ENCODE measurements around the gene ALPK1.

Gene ALPK1

GRCh38 chr4:112318239-112319142 lies 21.3 kb downstream of the ALPK1 start:
- no peak overlapping the region for H3K4me3 ChIP-seq (ENCODE audit: low read depth, low read length)
- H3K9me3 ChIP-seq (ENCODE audit: control insufficient read depth, insufficient read depth, low read length), result no peaks in the 10 kb centered on the region
- no peaks in the 10 kb centered on the region for H3K27me3 ChIP-seq (ENCODE audit: control insufficient read depth, insufficient read depth, low read length)
- H3K4me1 ChIP-seq (ENCODE audit: control insufficient read depth, insufficient read depth, low read length), result no peaks in the 10 kb centered on the region
- no peak overlapping the region for H3K9ac ChIP-seq (ENCODE audit: low read depth, low read length)
- H3K36me3 ChIP-seq (ENCODE audit: control insufficient read depth, insufficient read depth, low read length), result no peaks in the 10 kb centered on the region

GRCh38 chr4:112321776-112322684 lies 24.9 kb downstream of the ALPK1 start:
- H3K9me3 ChIP-seq (ENCODE audit: control insufficient read depth, insufficient read depth, low read length), result no peaks in the 10 kb centered on the region
- H3K36me3 ChIP-seq (ENCODE audit: control insufficient read depth, insufficient read depth, low read length), result no peaks in the 10 kb centered on the region
- no peak overlapping the region for H3K9ac ChIP-seq (ENCODE audit: low read depth, low read length)
- no peaks in the 10 kb centered on the region for H3K4me1 ChIP-seq (ENCODE audit: control insufficient read depth, insufficient read depth, low read length)
- peaks cover 3% of the 10 kb centered on the region for H3K27me3 ChIP-seq (ENCODE audit: control insufficient read depth, insufficient read depth, low read length)
- H3K4me3 ChIP-seq (ENCODE audit: low read depth, low read length), result no peak overlapping the region

- H3K4me1 ChIP-seq (ENCODE audit: control insufficient read depth, insufficient read depth, low read length), result no peaks in the 10 kb centered on the region
- no peaks in the 10 kb centered on the region for H3K36me3 ChIP-seq (ENCODE audit: control insufficient read depth, insufficient read depth, low read length)
- no peak overlapping the region for H3K9ac ChIP-seq (ENCODE audit: low read depth, low read length)
- peaks cover 3% of the 10 kb centered on the region for H3K27me3 ChIP-seq (ENCODE audit: control insufficient read depth, insufficient read depth, low read length)
- no peaks in the 10 kb centered on the region for H3K9me3 ChIP-seq (ENCODE audit: control insufficient read depth, insufficient read depth, low read length)
- no peak overlapping the region for H3K4me3 ChIP-seq (ENCODE audit: low read depth, low read length)
Observed at GRCh38 chr4:112322866-112323265, 25.7 kb downstream of the ALPK1 start.

GRCh38 chr4:112325530-112325929 lies 28.4 kb downstream of the ALPK1 start:
- H3K4me3 ChIP-seq (ENCODE audit: low read depth, low read length), result no peak overlapping the region
- H3K4me1 ChIP-seq (ENCODE audit: control insufficient read depth, insufficient read depth, low read length), result no peaks in the 10 kb centered on the region
- no peaks in the 10 kb centered on the region for H3K9me3 ChIP-seq (ENCODE audit: control insufficient read depth, insufficient read depth, low read length)
- no peak overlapping the region for H3K9ac ChIP-seq (ENCODE audit: low read depth, low read length)
- peaks cover 11% of the 10 kb centered on the region for H3K27me3 ChIP-seq (ENCODE audit: control insufficient read depth, insufficient read depth, low read length)
- H3K36me3 ChIP-seq (ENCODE audit: control insufficient read depth, insufficient read depth, low read length), result no peaks in the 10 kb centered on the region

- Histone ChIP-seq H3K9me3 (ENCODE audit: control insufficient read depth, insufficient read depth, low read length) (no peaks in the 10 kb centered on the region), H3K9ac (ENCODE audit: low read depth, low read length) (no peak overlapping the region), H3K27me3 (ENCODE audit: control insufficient read depth, insufficient read depth, low read length) (peaks cover 11% of the 10 kb centered on the region), H3K4me3 (ENCODE audit: low read depth, low read length) (no peak overlapping the region), H3K36me3 (ENCODE audit: control insufficient read depth, insufficient read depth, low read length) (no peaks in the 10 kb centered on the region), H3K4me1 (ENCODE audit: control insufficient read depth, insufficient read depth, low read length) (no peaks in the 10 kb centered on the region)
Observed at GRCh38 chr4:112327965-112328733, 31.0 kb downstream of the ALPK1 start.

GRCh38 chr4:112328734-112329130 lies 31.6 kb downstream of the ALPK1 start:
- Histone ChIP-seq H3K27me3 (ENCODE audit: control insufficient read depth, insufficient read depth, low read length) (peaks cover 11% of the 10 kb centered on the region), H3K4me3 (ENCODE audit: low read depth, low read length) (no peak overlapping the region), H3K4me1 (ENCODE audit: control insufficient read depth, insufficient read depth, low read length) (no peaks in the 10 kb centered on the region), H3K9ac (ENCODE audit: low read depth, low read length) (no peak overlapping the region), H3K9me3 (ENCODE audit: control insufficient read depth, insufficient read depth, low read length) (no peaks in the 10 kb centered on the region), H3K36me3 (ENCODE audit: control insufficient read depth, insufficient read depth, low read length) (no peaks in the 10 kb centered on the region)

- Histone ChIP-seq H3K36me3 (ENCODE audit: control insufficient read depth, insufficient read depth, low read length) (no peaks in the 10 kb centered on the region), H3K9ac (ENCODE audit: low read depth, low read length) (no peak overlapping the region), H3K27me3 (ENCODE audit: control insufficient read depth, insufficient read depth, low read length) (peaks cover 11% of the 10 kb centered on the region), H3K9me3 (ENCODE audit: control insufficient read depth, insufficient read depth, low read length) (no peaks in the 10 kb centered on the region), H3K4me1 (ENCODE audit: control insufficient read depth, insufficient read depth, low read length) (no peaks in the 10 kb centered on the region), H3K4me3 (ENCODE audit: low read depth, low read length) (no peak overlapping the region)
Observed at GRCh38 chr4:112329672-112330375, 32.7 kb downstream of the ALPK1 start.

GRCh38 chr4:112330921-112331320 lies 33.8 kb downstream of the ALPK1 start:
- H3K9ac ChIP-seq (ENCODE audit: low read depth, low read length), result no peak overlapping the region
- H3K27me3 ChIP-seq (ENCODE audit: control insufficient read depth, insufficient read depth, low read length), result peaks cover 11% of the 10 kb centered on the region
- no peak overlapping the region for H3K4me3 ChIP-seq (ENCODE audit: low read depth, low read length)
- H3K4me1 ChIP-seq (ENCODE audit: control insufficient read depth, insufficient read depth, low read length), result peaks cover 2% of the 10 kb centered on the region
- H3K36me3 ChIP-seq (ENCODE audit: control insufficient read depth, insufficient read depth, low read length), result no peaks in the 10 kb centered on the region
- no peaks in the 10 kb centered on the region for H3K9me3 ChIP-seq (ENCODE audit: control insufficient read depth, insufficient read depth, low read length)

- no peaks in the 10 kb centered on the region for H3K9me3 ChIP-seq (ENCODE audit: control insufficient read depth, insufficient read depth, low read length)
- peaks cover 8% of the 10 kb centered on the region for H3K27me3 ChIP-seq (ENCODE audit: control insufficient read depth, insufficient read depth, low read length)
- no peak overlapping the region for H3K9ac ChIP-seq (ENCODE audit: low read depth, low read length)
- no peaks in the 10 kb centered on the region for H3K36me3 ChIP-seq (ENCODE audit: control insufficient read depth, insufficient read depth, low read length)
- H3K4me1 ChIP-seq (ENCODE audit: control insufficient read depth, insufficient read depth, low read length), result peaks cover 2% of the 10 kb centered on the region
- no peak overlapping the region for H3K4me3 ChIP-seq (ENCODE audit: low read depth, low read length)
Observed at GRCh38 chr4:112332398-112332797, 35.2 kb downstream of the ALPK1 start.

GRCh38 chr4:112340023-112340422 lies 42.9 kb downstream of the ALPK1 start:
- H3K4me3 ChIP-seq (ENCODE audit: low read depth, low read length), result no peak overlapping the region
- no peaks in the 10 kb centered on the region for H3K9me3 ChIP-seq (ENCODE audit: control insufficient read depth, insufficient read depth, low read length)
- H3K36me3 ChIP-seq (ENCODE audit: control insufficient read depth, insufficient read depth, low read length), result no peaks in the 10 kb centered on the region
- H3K4me1 ChIP-seq (ENCODE audit: control insufficient read depth, insufficient read depth, low read length), result peaks cover 31% of the 10 kb centered on the region
- H3K9ac ChIP-seq (ENCODE audit: low read depth, low read length), result no peak overlapping the region
- H3K27me3 ChIP-seq (ENCODE audit: control insufficient read depth, insufficient read depth, low read length), result peaks cover 7% of the 10 kb centered on the region

GRCh38 chr4:112341033-112341432 lies 43.9 kb downstream of the ALPK1 start:
- Histone ChIP-seq H3K27me3 (ENCODE audit: control insufficient read depth, insufficient read depth, low read length) (peaks cover 7% of the 10 kb centered on the region), H3K9me3 (ENCODE audit: control insufficient read depth, insufficient read depth, low read length) (no peaks in the 10 kb centered on the region), H3K4me1 (ENCODE audit: control insufficient read depth, insufficient read depth, low read length) (peaks cover 29% of the 10 kb centered on the region)

More at GRCh38 chr4:112341033-112341432, 43.9 kb downstream of the ALPK1 start:
- Histone ChIP-seq H3K4me3 (ENCODE audit: low read depth, low read length) (no peak overlapping the region), H3K36me3 (ENCODE audit: control insufficient read depth, insufficient read depth, low read length) (no peaks in the 10 kb centered on the region), H3K9ac (ENCODE audit: low read depth, low read length) (no peak overlapping the region)

Measured in iPS-15b (cell line).